Measurements from ENCODE around the gene PTTG1.

Gene PTTG1

GRCh38 chr5:160421625-160422258 lies at the start of gene PTTG1:
TSS of gene PTTG1 (plus strand) at chr5:160421855. CDS start at chr5:160422313, 458 bp downstream.
- ChIA-PET POLR2A (interaction anchor here (0.8 to 1.1 kb wide), 2 partner anchors 17 to 37 kb away, joined by 4 read pairs; no protein-coding TSS in a partner anchor), CTCF (interaction anchor here (1.0 to 16.2 kb wide), 7 partner anchors 9 to 400 kb away, joined by 3 to 232 read pairs (median 5); no protein-coding TSS in a partner anchor)
- peak; percentile 88 for DNase-seq (ENCODE audit: extremely low spot score)
- no peak for TF ChIP-seq CTCF (IDR thresholded peaks at IDR 0.05; ENCODE audit: control extremely low read depth, extremely low read depth, low read depth, missing control alignments)

GRCh38 chr5:160375166-160375565 lies 46.5 kb upstream of the PTTG1 start:
- no peak for DNase-seq (ENCODE audit: extremely low spot score)
- POLR2A ChIA-PET = no interaction called here
- CTCF ChIA-PET = no interaction called here
- TF ChIP-seq CTCF (IDR thresholded peaks at IDR 0.05; ENCODE audit: control extremely low read depth, extremely low read depth, low read depth, missing control alignments) = no peak

- ChIA-PET POLR2A (no interaction called here), CTCF (interaction anchor here (2.1 to 2.2 kb wide), 2 partner anchors 15 to 30 kb away, joined by 6 to 7 read pairs; no protein-coding TSS in a partner anchor)
- TF ChIP-seq CTCF (IDR thresholded peaks at IDR 0.05; ENCODE audit: control extremely low read depth, extremely low read depth, low read depth, missing control alignments) = no peak
- DNase-seq (ENCODE audit: extremely low spot score) = no peak
Measured at GRCh38 chr5:160375701-160376100, 46.0 kb upstream of the PTTG1 start.

GRCh38 chr5:160376416-160376815 lies 45.2 kb upstream of the PTTG1 start:
- POLR2A ChIA-PET = no interaction called here

GRCh38 chr5:160377651-160378050 lies 44.0 kb upstream of the PTTG1 start:
- TF ChIP-seq CTCF (IDR thresholded peaks at IDR 0.05; ENCODE audit: control extremely low read depth, extremely low read depth, low read depth, missing control alignments) = no peak
- DNase-seq (ENCODE audit: extremely low spot score) = no peak
- POLR2A ChIA-PET = interaction anchor here (0.7 kb wide), 1 partner anchor 503 kb away, joined by 3 read pairs; no protein-coding TSS in a partner anchor
- CTCF ChIA-PET = interaction anchor here (1.1 to 2.2 kb wide), 3 partner anchors 13 to 356 kb away, joined by 3 to 7 read pairs (median 6); no protein-coding TSS in a partner anchor

More at GRCh38 chr5:160376416-160376815, 45.2 kb upstream of the PTTG1 start:
- DNase-seq (ENCODE audit: extremely low spot score) = no peak
- CTCF ChIA-PET = interaction anchor here (2.1 to 2.2 kb wide), 2 partner anchors 15 to 31 kb away, joined by 6 to 7 read pairs; no protein-coding TSS in a partner anchor
- no peak for TF ChIP-seq CTCF (IDR thresholded peaks at IDR 0.05; ENCODE audit: control extremely low read depth, extremely low read depth, low read depth, missing control alignments)

- ChIA-PET POLR2A (no interaction called here), CTCF (interaction anchor here (1.1 kb wide), 1 partner anchor 356 kb away, joined by 3 read pairs; no protein-coding TSS in a partner anchor)
- TF ChIP-seq CTCF (IDR thresholded peaks at IDR 0.05; ENCODE audit: control extremely low read depth, extremely low read depth, low read depth, missing control alignments) = no peak
- DNase-seq (ENCODE audit: extremely low spot score) = no peak
Measured at GRCh38 chr5:160378330-160378729, 43.3 kb upstream of the PTTG1 start.
